Measurements from ENCODE around the gene ALDH3B2.
"Not testable (repeated sequence)": the region's sequence is repeated elsewhere in the genome, so short reads cannot be mapped to it uniquely, and the experiment has no call there.

Gene ALDH3B2

GRCh38 chr11:67685641-67686332, 11.4 kb upstream of the ALDH3B2 start:
- not testable (repeated sequence) for DNase-seq (ENCODE audit: low read depth in 2 of 2)

GRCh38 chr11:67682126-67683034, 8.0 kb upstream of the ALDH3B2 start:
- DNase-seq (ENCODE audit: low read depth in 2 of 2) = not testable (repeated sequence)

- DNase-seq (ENCODE audit: low read depth in 2 of 2) = no peak
These were observed 6.5 kb upstream of the ALDH3B2 start for GRCh38 chr11:67680696-67681470.

GRCh38 chr11:67675058-67675747, 780 bp upstream of the ALDH3B2 start:
- DNase-seq (ENCODE audit: low read depth in 2 of 2) = no peak

- DNase-seq (ENCODE audit: low read depth in 2 of 2) = no peak
These were observed 521 bp downstream of the ALDH3B2 start for GRCh38 chr11:67673902-67674301.

- no peak for DNase-seq (ENCODE audit: low read depth in 2 of 2)
These were observed 1.1 kb downstream of the ALDH3B2 start for GRCh38 chr11:67673358-67673757.

GRCh38 chr11:67671211-67671520, 3.3 kb downstream of the ALDH3B2 start:
- DNase-seq (ENCODE audit: low read depth in 2 of 2) = no peak

GRCh38 chr11:67670316-67671210, 3.9 kb downstream of the ALDH3B2 start:
- DNase-seq (ENCODE audit: low read depth in 2 of 2) = no peak

GRCh38 chr11:67668192-67668551, 6.3 kb downstream of the ALDH3B2 start:
- no peak for DNase-seq (ENCODE audit: low read depth in 2 of 2)

GRCh38 chr11:67667490-67668191, 6.8 kb downstream of the ALDH3B2 start:
- DNase-seq (ENCODE audit: low read depth in 2 of 2) = no peak

GRCh38 chr11:67666676-67667489, 7.5 kb downstream of the ALDH3B2 start:
- DNase-seq (ENCODE audit: low read depth in 2 of 2) = no peak

GRCh38 chr11:67666303-67666645, 8.1 kb downstream of the ALDH3B2 start:
- no peak for DNase-seq (ENCODE audit: low read depth in 2 of 2)

- no peak for DNase-seq (ENCODE audit: low read depth in 2 of 2)
These were observed 8.7 kb downstream of the ALDH3B2 start for GRCh38 chr11:67665541-67666302.

GRCh38 chr11:67664696-67665540, 9.5 kb downstream of the ALDH3B2 start:
- DNase-seq (ENCODE audit: low read depth in 2 of 2) = no peak

GRCh38 chr11:67664213-67664585, 10.2 kb downstream of the ALDH3B2 start:
- DNase-seq (ENCODE audit: low read depth in 2 of 2) = no peak

GRCh38 chr11:67663532-67664212, 10.8 kb downstream of the ALDH3B2 start:
- DNase-seq (ENCODE audit: low read depth in 2 of 2) = no peak

GRCh38 chr11:67662835-67663531, 11.4 kb downstream of the ALDH3B2 start:
- no peak for DNase-seq (ENCODE audit: low read depth in 2 of 2)
